H9 (cell line): Measurements from ENCODE around the gene THRB. TPM values are rescaled to one million over a fixed set of nuclear protein-coding genes. Genes with fewer than 3 reads are reported as not detected.

Experiments
- DNase-seq: peaks from one replicate; pipeline ENCODE4 v3.0.0-alpha.2; 2017
- H2AFZ ChIP-seq: one replicate; pipeline ENCODE4 v1.6.1; 2013; ENCODE audit warnings: mild to moderate bottlenecking, low read length, control low read depth, moderate library complexity
- H2AK5ac ChIP-seq: 2 replicates; pipeline ENCODE4 v1.6.1; 2013; ENCODE audit warnings: low read length, control low read depth, mixed read lengths; ENCODE audit not compliant: insufficient read length
- H2BK120ac ChIP-seq: one replicate; pipeline ENCODE4 v1.6.1; 2013; ENCODE audit warnings: low read depth, mild to moderate bottlenecking, low read length, control low read depth, inconsistent platforms; ENCODE audit not compliant: poor library complexity, severe bottlenecking
- H2BK12ac ChIP-seq: 2 replicates; pipeline ENCODE4 v1.6.1; 2013; ENCODE audit warnings: low read length, control low read depth, mixed read lengths, low read depth; ENCODE audit not compliant: insufficient read length
- H2BK15ac ChIP-seq: 2 replicates; pipeline ENCODE4 v1.6.1; 2013; ENCODE audit warnings: low read depth, low read length, control low read depth
- H2BK20ac ChIP-seq: one replicate; pipeline ENCODE4 v1.6.1; 2013; ENCODE audit warnings: low read depth, mild to moderate bottlenecking, low read length, control low read depth, inconsistent platforms; ENCODE audit not compliant: poor library complexity, severe bottlenecking
- H2BK5ac ChIP-seq: 2 replicates; pipeline ENCODE4 v1.6.1; 2013; ENCODE audit warnings: low read length, control low read depth, mixed read lengths; ENCODE audit not compliant: insufficient read length
- H3K14ac ChIP-seq: 2 replicates; pipeline ENCODE4 v1.6.1; 2013; ENCODE audit warnings: low read length, control low read depth; ENCODE audit not compliant: insufficient read depth
- H3K18ac ChIP-seq: 2 replicates; pipeline ENCODE4 v1.6.1; 2013; ENCODE audit warnings: low read depth, mild to moderate bottlenecking, mixed read lengths, low read length, control low read depth; ENCODE audit not compliant: insufficient read length
- H3K23ac ChIP-seq: 2 replicates; pipeline ENCODE4 v1.6.1; 2013; ENCODE audit warnings: low read length, control low read depth, mixed read lengths, low read depth; ENCODE audit not compliant: insufficient read length
- H3K23me2 ChIP-seq: 2 replicates; pipeline ENCODE4 v1.6.1; 2013; ENCODE audit warnings: low read depth, mild to moderate bottlenecking, mixed read lengths, low read length, control low read depth; ENCODE audit not compliant: insufficient read length, poor library complexity, severe bottlenecking
- H3K27ac ChIP-seq: 2 replicates; pipeline ENCODE4 v1.5.1; 2013; ENCODE audit warnings: low read length, control low read depth, mixed read lengths, low read depth; ENCODE audit not compliant: insufficient read length
- H3K27me3 ChIP-seq: 2 replicates; pipeline ENCODE4 v1.6.1; 2013; ENCODE audit warnings: low read length, control low read depth, inconsistent platforms; ENCODE audit not compliant: insufficient read depth
- H3K4ac ChIP-seq: 2 replicates; pipeline ENCODE4 v1.6.1; 2013; ENCODE audit warnings: low read depth, mild to moderate bottlenecking, control low read depth, inconsistent platforms, low read length, moderate library complexity
- H3K4me1 ChIP-seq: 2 replicates; pipeline ENCODE4 v1.6.1; 2013; ENCODE audit warnings: low read length, control low read depth, inconsistent platforms; ENCODE audit not compliant: insufficient read depth
- H3K4me2 ChIP-seq: 2 replicates; pipeline ENCODE4 v1.6.1; 2013; ENCODE audit warnings: low read length, control low read depth, mixed read lengths; ENCODE audit not compliant: insufficient read length, insufficient read depth
- H3K56ac ChIP-seq: 2 replicates; pipeline ENCODE4 v1.6.1; 2013; ENCODE audit warnings: low read depth, mild to moderate bottlenecking, mixed read lengths, low read length, control low read depth; ENCODE audit not compliant: insufficient read length
- H3K79me1 ChIP-seq: 2 replicates; pipeline ENCODE4 v1.6.1; 2013; ENCODE audit warnings: low read depth, mild to moderate bottlenecking, moderate library complexity, low read length, control low read depth, inconsistent platforms; ENCODE audit not compliant: insufficient read depth, poor library complexity, severe bottlenecking
- H3K79me2 ChIP-seq: 2 replicates; pipeline ENCODE4 v1.6.1; 2013; ENCODE audit warnings: low read length, control low read depth, inconsistent platforms; ENCODE audit not compliant: insufficient read depth
- H3K9ac ChIP-seq: 2 replicates; pipeline ENCODE4 v1.6.1; 2013; ENCODE audit warnings: low read length, control low read depth, mixed read lengths; ENCODE audit not compliant: insufficient read length; ENCODE audit errors: extremely low read depth
- H3K9me3 ChIP-seq: one replicate; pipeline ENCODE4 v1.6.1; 2013; ENCODE audit warnings: low read depth, low read length, inconsistent platforms; ENCODE audit not compliant: control insufficient read depth
- H3T11ph ChIP-seq: one replicate; pipeline ENCODE4 v1.6.1; 2013; ENCODE audit warnings: mild to moderate bottlenecking, low read length, control low read depth, inconsistent platforms
- H4K20me1 ChIP-seq: one replicate; pipeline ENCODE4 v1.6.1; 2013; ENCODE audit not compliant: control insufficient read depth, insufficient read length, insufficient read depth
- H4K5ac ChIP-seq: 2 replicates; pipeline ENCODE4 v1.6.1; 2013; ENCODE audit warnings: low read depth, mild to moderate bottlenecking, mixed read lengths, low read length, control low read depth; ENCODE audit not compliant: insufficient read length
- H4K8ac ChIP-seq: replicated peaks from 2 replicates; pipeline ENCODE4 v1.6.1; 2013; ENCODE audit warnings: low read length, control low read depth, mixed read lengths, low read depth; ENCODE audit not compliant: insufficient read length
- H4K91ac ChIP-seq: 2 replicates; pipeline ENCODE4 v1.6.1; 2013; ENCODE audit warnings: low read depth, mild to moderate bottlenecking, moderate library complexity, mixed read lengths, low read length, control low read depth; ENCODE audit not compliant: insufficient read length
- H3K27ac Mint-ChIP-seq, 3 experiments: 2 replicates in 2 of 3; 3 replicates in 1 of 3; pipeline ENCODE4 v1.8.0; 2020 to 2021; ENCODE audit warnings: mixed read lengths in 3 of 3, mild to moderate bottlenecking in 1 of 3, moderate library complexity in 1 of 3
- H3K27me3 Mint-ChIP-seq: 2 replicates; pipeline ENCODE4 v1.8.0; 2021; ENCODE audit warnings: low read depth, mild to moderate bottlenecking, moderate library complexity, mixed read lengths
- H3K36me3 Mint-ChIP-seq, 3 experiments: 2 replicates in 2 of 3; 3 replicates in 1 of 3; pipeline ENCODE4 v1.8.0; 2020 to 2021; ENCODE audit warnings: low read depth in 3 of 3, mixed read lengths in 3 of 3; ENCODE audit not compliant: insufficient read depth in 1 of 3
- H3K4me1 Mint-ChIP-seq, 2 experiments: 2 replicates each; pipeline ENCODE4 v1.8.0; 2020; ENCODE audit warnings: mixed read lengths in 2 of 2
- H3K4me3 Mint-ChIP-seq, 2 experiments: 2 replicates in 1 of 2; 3 replicates in 1 of 2; pipeline ENCODE4 v1.8.0; 2020 to 2021; ENCODE audit warnings: mild to moderate bottlenecking in 2 of 2, mixed read lengths in 2 of 2, moderate library complexity in 1 of 2
- H3K9me3 Mint-ChIP-seq, 2 experiments: 2 replicates in 1 of 2; 3 replicates in 1 of 2; pipeline ENCODE4 v1.8.0; 2020; ENCODE audit warnings: mild to moderate bottlenecking in 2 of 2, mixed read lengths in 2 of 2, moderate library complexity in 1 of 2
- CTCF ChIP-seq: fragments of 200-600 bp; sonication (generic); conservative IDR thresholded peaks from 3 replicates; pipeline ENCODE4 v1.8.0; 2021; ENCODE audit warnings: antibody characterized with exemption, mild to moderate bottlenecking
- total RNA-seq: library from RNA; stranded (reverse); gene quantifications from 2 replicates; pipeline ENCODE4 v1.2.1, GENCODE V29; 2021

The THRB gene
- total RNA-seq, 1 experiment from 2014 or later: 8.6 TPM

DNA sequence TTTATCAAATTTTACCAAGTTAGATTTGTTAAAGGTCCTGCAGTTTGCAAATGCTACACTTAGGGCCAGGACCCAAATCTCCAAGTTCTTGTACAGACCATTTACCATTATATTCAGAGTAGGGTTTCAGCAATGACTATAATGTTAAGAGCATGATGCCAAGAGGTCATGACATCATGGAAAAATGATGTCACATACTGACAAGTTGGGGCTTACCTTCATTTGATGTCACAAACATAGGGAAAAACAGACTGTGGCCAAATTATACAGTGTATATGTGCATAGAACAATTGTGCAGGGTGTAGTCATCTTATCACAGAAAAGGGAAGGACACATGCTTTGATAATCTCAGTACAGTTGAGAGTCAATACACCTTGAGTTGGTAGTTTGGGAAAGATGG is 10.1 kb upstream of the THRB start:
- no peak overlapping the region for H2BK12ac ChIP-seq
- no peaks in the 10 kb centered on the region; a peak in 1 of 5 replicates for H3K9me3 Mint-ChIP-seq
- H2BK20ac ChIP-seq: no peak overlapping the region
- no peak overlapping the region for H3K4me3 Mint-ChIP-seq
- H3T11ph ChIP-seq: no peak overlapping the region
- no peak overlapping the region for H3K14ac ChIP-seq
- no peak overlapping the region for H3K27ac ChIP-seq
- H3K9me3 ChIP-seq: no peaks in the 10 kb centered on the region
- no peak overlapping the region for H4K8ac ChIP-seq
- H3K36me3 Mint-ChIP-seq: no peaks in the 10 kb centered on the region
- no peaks in the 10 kb centered on the region for H4K20me1 ChIP-seq
- 0 out of 2 replicates have a peak, but pooled peaks cover 3% of the 10 kb centered on the region for H3K4me1 ChIP-seq
- no peak for TF ChIP-seq CTCF
- no peak overlapping the region for H3K18ac ChIP-seq
- no peak overlapping the region for H2AFZ ChIP-seq
- no peak overlapping the region for H4K91ac ChIP-seq
- peaks cover 12 to 13% of the 10 kb centered on the region in 2 experiments for H3K4me1 Mint-ChIP-seq
- no peak overlapping the region for H3K23ac ChIP-seq
- no peaks in the 10 kb centered on the region for H3K23me2 ChIP-seq
- no peak overlapping the region for H3K56ac ChIP-seq
- no peak overlapping the region for H3K4ac ChIP-seq
- H2BK15ac ChIP-seq: no peak overlapping the region
- H2BK120ac ChIP-seq: no peak overlapping the region
- H2AK5ac ChIP-seq: no peak overlapping the region
- H3K27me3 ChIP-seq: no peaks in the 10 kb centered on the region
- no peaks in the 10 kb centered on the region for H3K27me3 Mint-ChIP-seq
- H3K9ac ChIP-seq: no peak overlapping the region
- no peak for DNase-seq
- no peak overlapping the region for H3K27ac Mint-ChIP-seq
- no peak overlapping the region for H2BK5ac ChIP-seq
- no peak overlapping the region for H4K5ac ChIP-seq
- H3K4me2 ChIP-seq: no peak overlapping the region
- no peaks in the 10 kb centered on the region for H3K79me2 ChIP-seq
- no peaks in the 10 kb centered on the region for H3K79me1 ChIP-seq
